ENCODE results near the gene VTI1A.

Gene VTI1A

GRCh38 chr10:112634096-112634830 lies 187.2 kb downstream of the VTI1A start:
- DNase-seq (ENCODE audit: low read depth in 1 of 2, low spot score in 1 of 2) = no peak

GRCh38 chr10:112637901-112638300 lies 190.9 kb downstream of the VTI1A start:
- DNase-seq (ENCODE audit: low read depth in 1 of 2, low spot score in 1 of 2) = no peak

GRCh38 chr10:112639298-112639697 lies 192.3 kb downstream of the VTI1A start:
- no peak for DNase-seq (ENCODE audit: low read depth in 1 of 2, low spot score in 1 of 2)

GRCh38 chr10:112640638-112641037 lies 193.6 kb downstream of the VTI1A start:
- DNase-seq (ENCODE audit: low read depth in 1 of 2, low spot score in 1 of 2) = no peak

- no peak for DNase-seq (ENCODE audit: low read depth in 1 of 2, low spot score in 1 of 2)
Observed at GRCh38 chr10:112643600-112644264, 196.7 kb downstream of the VTI1A start.

GRCh38 chr10:112644265-112644645 lies 197.2 kb downstream of the VTI1A start:
- no peak for DNase-seq (ENCODE audit: low read depth in 1 of 2, low spot score in 1 of 2)

- no peak for DNase-seq (ENCODE audit: low read depth in 1 of 2, low spot score in 1 of 2)
Observed at GRCh38 chr10:112649006-112649821, 202.2 kb downstream of the VTI1A start.

GRCh38 chr10:112649822-112650152 lies 202.8 kb downstream of the VTI1A start:
- DNase-seq (ENCODE audit: low read depth in 1 of 2, low spot score in 1 of 2) = no peak

GRCh38 chr10:112650588-112651030 lies 203.6 kb downstream of the VTI1A start:
- no peak for DNase-seq (ENCODE audit: low read depth in 1 of 2, low spot score in 1 of 2)

- DNase-seq (ENCODE audit: low read depth in 1 of 2, low spot score in 1 of 2) = no peak
Observed at GRCh38 chr10:112653215-112653614, 206.2 kb downstream of the VTI1A start.

- no peak for DNase-seq (ENCODE audit: low read depth in 1 of 2, low spot score in 1 of 2)
Observed at GRCh38 chr10:112653851-112654250, 206.8 kb downstream of the VTI1A start.

- DNase-seq (ENCODE audit: low read depth in 1 of 2, low spot score in 1 of 2) = no peak
Observed at GRCh38 chr10:112654794-112655193, 207.8 kb downstream of the VTI1A start.

GRCh38 chr10:112655722-112656121 lies 208.7 kb downstream of the VTI1A start:
- no peak for DNase-seq (ENCODE audit: low read depth in 1 of 2, low spot score in 1 of 2)

GRCh38 chr10:112658465-112658864 lies 211.4 kb downstream of the VTI1A start:
- no peak for DNase-seq (ENCODE audit: low read depth in 1 of 2, low spot score in 1 of 2)

GRCh38 chr10:112658900-112659638 lies 212.1 kb downstream of the VTI1A start:
- DNase-seq (ENCODE audit: low read depth in 1 of 2, low spot score in 1 of 2) = no peak

GRCh38 chr10:112663234-112664125 lies 216.5 kb downstream of the VTI1A start:
- no peak for DNase-seq (ENCODE audit: low read depth in 1 of 2, low spot score in 1 of 2)

GRCh38 chr10:112666094-112666493 lies 219.1 kb downstream of the VTI1A start:
- DNase-seq (ENCODE audit: low read depth in 1 of 2, low spot score in 1 of 2) = no peak

GRCh38 chr10:112669989-112670388 lies 223.0 kb downstream of the VTI1A start:
- no peak for DNase-seq (ENCODE audit: low read depth in 1 of 2, low spot score in 1 of 2)

- DNase-seq (ENCODE audit: low read depth in 1 of 2, low spot score in 1 of 2) = no peak
Observed at GRCh38 chr10:112671743-112672142, 224.7 kb downstream of the VTI1A start.

- no peak for DNase-seq (ENCODE audit: low read depth in 1 of 2, low spot score in 1 of 2)
Observed at GRCh38 chr10:112672706-112673105, 225.7 kb downstream of the VTI1A start.
